ES-I3 (cell line): ENCODE results near the gene LIMD2.

ENCODE experiments used
- H3K36me3 ChIP-seq: 2 replicates; pipeline ENCODE4 v1.6.1; 2013; ENCODE audit warnings: mild to moderate bottlenecking, low read length, control low read depth, moderate library complexity; ENCODE audit not compliant: insufficient read depth
- H3K4me1 ChIP-seq: 2 replicates; pipeline ENCODE4 v1.6.1; 2013; ENCODE audit warnings: mild to moderate bottlenecking, control low read depth, low read length; ENCODE audit not compliant: insufficient read depth
- H3K9ac ChIP-seq: 2 replicates; pipeline ENCODE4 v1.6.1; 2013; ENCODE audit warnings: low read depth, mild to moderate bottlenecking, low read length, moderate library complexity
- H3K9me3 ChIP-seq: 2 replicates; pipeline ENCODE4 v1.6.1; 2013; ENCODE audit warnings: mild to moderate bottlenecking, low read length, moderate library complexity; ENCODE audit not compliant: control insufficient read depth, insufficient read depth

LIMD2 gene

GRCh38 chr17:63682441-63682840 lies 17.5 kb downstream of the LIMD2 start:
- no peaks in the 10 kb centered on the region for H3K9me3 ChIP-seq
- H3K36me3 ChIP-seq: peaks cover 5% of the 10 kb centered on the region; the same call in 1 of the 2 replicates
- no peak overlapping the region for H3K9ac ChIP-seq
- H3K4me1 ChIP-seq: 0 out of 2 replicates have a peak, but pooled peaks cover 7% of the 10 kb centered on the region

- Histone ChIP-seq H3K9me3 (no peaks in the 10 kb centered on the region), H3K4me1 (0 out of 2 replicates have a peak, but pooled peaks cover 7% of the 10 kb centered on the region), H3K9ac (no peak overlapping the region), H3K36me3 (peaks cover 5% of the 10 kb centered on the region; the same call in 1 of the 2 replicates)
Observed at GRCh38 chr17:63681530-63681929, 18.4 kb downstream of the LIMD2 start.

- Histone ChIP-seq H3K4me1 (peaks cover 10% of the 10 kb centered on the region), H3K9ac (no peak overlapping the region), H3K36me3 (peaks cover 5% of the 10 kb centered on the region; the same call in 1 of the 2 replicates)
Observed at GRCh38 chr17:63680700-63681099, 19.2 kb downstream of the LIMD2 start.

GRCh38 chr17:63679214-63679613 lies 20.7 kb downstream of the LIMD2 start:
- Histone ChIP-seq H3K9ac (no peak overlapping the region), H3K36me3 (no peaks in the 10 kb centered on the region), H3K9me3 (no peaks in the 10 kb centered on the region), H3K4me1 (peaks cover 22% of the 10 kb centered on the region)

More at GRCh38 chr17:63680700-63681099, 19.2 kb downstream of the LIMD2 start:
- no peaks in the 10 kb centered on the region for H3K9me3 ChIP-seq

GRCh38 chr17:63676584-63676983 lies 23.3 kb downstream of the LIMD2 start:
- 0 out of 2 replicates have a peak, but pooled peaks cover 3% of the 10 kb centered on the region for H3K36me3 ChIP-seq
- H3K4me1 ChIP-seq: peaks cover 34% of the 10 kb centered on the region
- no peaks in the 10 kb centered on the region for H3K9me3 ChIP-seq
- H3K9ac ChIP-seq: no peak overlapping the region

- no peaks in the 10 kb centered on the region for H3K9me3 ChIP-seq
- 0 out of 2 replicates have a peak, but pooled peaks cover 3% of the 10 kb centered on the region for H3K36me3 ChIP-seq
- peaks cover 28% of the 10 kb centered on the region for H3K4me1 ChIP-seq
- no peak overlapping the region; the same call in 1 of the 2 replicates for H3K9ac ChIP-seq
Observed at GRCh38 chr17:63675607-63676546, 24.0 kb downstream of the LIMD2 start.

GRCh38 chr17:63675231-63675606 lies 24.7 kb downstream of the LIMD2 start:
- 0 out of 2 replicates have a peak, but pooled peaks cover 3% of the 10 kb centered on the region for H3K36me3 ChIP-seq
- peaks cover 28% of the 10 kb centered on the region for H3K4me1 ChIP-seq
- H3K9me3 ChIP-seq: no peaks in the 10 kb centered on the region
- no peak overlapping the region; the same call in 1 of the 2 replicates for H3K9ac ChIP-seq

GRCh38 chr17:63672856-63673255 lies 27.1 kb downstream of the LIMD2 start:
- H3K9me3 ChIP-seq: no peaks in the 10 kb centered on the region
- H3K4me1 ChIP-seq: peaks cover 28% of the 10 kb centered on the region
- H3K36me3 ChIP-seq: peaks cover 6% of the 10 kb centered on the region; the same call in 1 of the 2 replicates
- no peak overlapping the region for H3K9ac ChIP-seq

GRCh38 chr17:63665527-63666214 lies 34.3 kb downstream of the LIMD2 start:
- Histone ChIP-seq H3K9me3 (no peaks in the 10 kb centered on the region), H3K36me3 (peaks cover 11% of the 10 kb centered on the region; the same call in 1 of the 2 replicates), H3K9ac (no peak overlapping the region)

GRCh38 chr17:63659850-63660249 lies 40.1 kb downstream of the LIMD2 start:
- peaks cover 6% of the 10 kb centered on the region for H3K36me3 ChIP-seq
- no peak overlapping the region for H3K9ac ChIP-seq
- H3K4me1 ChIP-seq: no peaks in the 10 kb centered on the region
- no peaks in the 10 kb centered on the region for H3K9me3 ChIP-seq

More at GRCh38 chr17:63665527-63666214, 34.3 kb downstream of the LIMD2 start:
- no peaks in the 10 kb centered on the region for H3K4me1 ChIP-seq

- Histone ChIP-seq H3K9me3 (no peaks in the 10 kb centered on the region), H3K4me1 (no peaks in the 10 kb centered on the region), H3K9ac (no peak overlapping the region), H3K36me3 (peaks cover 9% of the 10 kb centered on the region)
Observed at GRCh38 chr17:63658366-63658765, 41.6 kb downstream of the LIMD2 start.

GRCh38 chr17:63657786-63658185 lies 42.1 kb downstream of the LIMD2 start:
- Histone ChIP-seq H3K9me3 (no peaks in the 10 kb centered on the region), H3K36me3 (peaks cover 9% of the 10 kb centered on the region), H3K9ac (no peak overlapping the region), H3K4me1 (no peaks in the 10 kb centered on the region)

- Histone ChIP-seq H3K9me3 (no peaks in the 10 kb centered on the region), H3K9ac (no peak overlapping the region), H3K36me3 (peaks cover 3% of the 10 kb centered on the region; the same call in 1 of the 2 replicates), H3K4me1 (peaks cover 3% of the 10 kb centered on the region)
Observed at GRCh38 chr17:63653050-63653449, 46.9 kb downstream of the LIMD2 start.

GRCh38 chr17:63652106-63652505 lies 47.8 kb downstream of the LIMD2 start:
- Histone ChIP-seq H3K36me3 (peaks cover 3% of the 10 kb centered on the region; the same call in 1 of the 2 replicates), H3K9ac (no peak overlapping the region), H3K9me3 (no peaks in the 10 kb centered on the region), H3K4me1 (peaks cover 12% of the 10 kb centered on the region)
